PC-9 (cell line): ENCODE measurements around the gene JHY. TPM values are rescaled to one million over a fixed set of nuclear protein-coding genes. Genes with fewer than 3 reads are reported as not detected.

Experiments used
- BruUV-seq: library from RNA; stranded (reverse); fragments of 400-500 nt; replicated peaks from 2 replicates; lab custom pipeline; 2021; lab: Mats Ljungman, UMichigan
- CTCF ChIA-PET: fragments of 300-600 bp; sonication (Branson Sonifier 250); formaldehyde crosslinking; loops from one replicate; lab custom pipeline; 2022; ENCODE audit warnings: antibody characterized with exemption; lab: Charles Lee
- POLR2A ChIA-PET: fragments of 300-600 bp; sonication (Branson Sonifier 250); formaldehyde crosslinking; loops from one replicate; lab custom pipeline; 2022; ENCODE audit warnings: antibody characterized with exemption; ENCODE audit not compliant: unreplicated experiment; lab: Charles Lee
- DNase-seq, 2 experiments: peaks; one replicate each; pipeline versions ENCODE4 v3.0.0 to v3.0.0-alpha.2; 2015 to 2022; ENCODE audit warnings: mixed read lengths in 1 of 2
- H2AFZ ChIP-seq: fragments of 200-600 bp; sonication (generic); 2 replicates; pipeline ENCODE4 v1.8.1; 2017; ENCODE audit warnings: antibody characterized with exemption
- H3F3A ChIP-seq: fragments of 200-600 bp; sonication (generic); 2 replicates; pipeline ENCODE4 v1.8.1; 2017; ENCODE audit warnings: antibody characterized with exemption, mild to moderate bottlenecking, low read depth; ENCODE audit not compliant: insufficient read depth
- H3K27ac ChIP-seq: fragments of 200-600 bp; sonication (generic); 2 replicates; pipeline ENCODE4 v1.6.1; 2016; ENCODE audit warnings: mixed run types
- H3K27me3 ChIP-seq: fragments of 200-600 bp; sonication (generic); 2 replicates; pipeline ENCODE4 v1.6.1; 2016; ENCODE audit warnings: low read depth, mixed run types; ENCODE audit not compliant: insufficient read depth
- H3K36me3 ChIP-seq: fragments of 200-600 bp; sonication (generic); 2 replicates; pipeline ENCODE4 v1.6.1; 2016; ENCODE audit warnings: low read depth, mixed run types
- H3K4me1 ChIP-seq: fragments of 200-600 bp; sonication (generic); replicated peaks from 2 replicates; pipeline ENCODE4 v1.6.1; 2016; ENCODE audit warnings: mixed run types; ENCODE audit not compliant: insufficient read depth
- H3K4me2 ChIP-seq: fragments of 200-600 bp; sonication (generic); 2 replicates; pipeline ENCODE4 v1.6.1; 2017; ENCODE audit warnings: mixed run types
- H3K4me3 ChIP-seq: fragments of 200-600 bp; sonication (generic); 2 replicates; pipeline ENCODE4 v1.6.1; 2016; ENCODE audit warnings: mixed run types
- H3K79me2 ChIP-seq: fragments of 200-600 bp; sonication (generic); 2 replicates; pipeline ENCODE4 v1.6.1; 2017; ENCODE audit warnings: low read depth, mixed run types
- H3K9me2 ChIP-seq: fragments of 200-600 bp; sonication (generic); 2 replicates; pipeline ENCODE4 v1.8.1; 2017; ENCODE audit warnings: mild to moderate bottlenecking; ENCODE audit not compliant: insufficient read depth
- H3K9me3 ChIP-seq: fragments of 200-600 bp; sonication (generic); 2 replicates; pipeline ENCODE4 v1.8.1; 2016; ENCODE audit warnings: low read depth; ENCODE audit not compliant: insufficient read depth
- H4K20me1 ChIP-seq: fragments of 200-600 bp; sonication (generic); 2 replicates; pipeline ENCODE4 v1.8.1; 2017; ENCODE audit not compliant: insufficient read depth
- CTCF ChIP-seq: fragments of 200-600 bp; sonication (generic); conservative IDR thresholded peaks from 2 replicates; pipeline ENCODE4 v1.6.1; 2017; ENCODE audit warnings: mixed run types, antibody characterized with exemption, mild to moderate bottlenecking, moderate library complexity
- EZH2 ChIP-seq: fragments of 200-600 bp; sonication (generic); IDR thresholded peaks from 2 replicates; pipeline ENCODE4 v1.8.0; 2017; ENCODE audit warnings: antibody characterized with exemption, low read depth
- intact Hi-C: fragments of 100-400 bp; cut with micrococcal nuclease; formaldehyde crosslinking; loops from one replicate; pipeline ENCODE4 v1.10.0; 2022; ENCODE audit not compliant: unreplicated experiment
- total RNA-seq: library from RNA; stranded (reverse); gene quantifications from 2 replicates; pipeline ENCODE4 v1.2.3, GENCODE V29; 2021

JHY gene
- total RNA-seq, 1 experiment from 2014 or later, result 6.2 TPM

GRCh38 chr11:122984186-122985011, 101.8 kb downstream of the JHY start:
- no peak overlapping the region for H3K27ac ChIP-seq
- no peaks in the 10 kb centered on the region for H3F3A ChIP-seq
- no peaks in the 10 kb centered on the region for H3K9me2 ChIP-seq
- peaks cover 88% of the 10 kb centered on the region for H3K27me3 ChIP-seq
- intact Hi-C loops, result no loop called here
- H3K4me1 ChIP-seq, result no peaks in the 10 kb centered on the region
- peak overlapping the region; percentile 51; the same call in 1 of the 2 replicates for H3K4me3 ChIP-seq
- no peak overlapping the region for H2AFZ ChIP-seq
- no TSS peak for BruUV-seq
- DNase-seq, result peak; percentile 9 to 15
- no peak for TF ChIP-seq CTCF
- TF ChIP-seq EZH2, result 0 out of 2 replicates have a peak, but pooled peaks have one; percentile 58
- no peaks in the 10 kb centered on the region for H3K79me2 ChIP-seq
- no peaks in the 10 kb centered on the region for H3K36me3 ChIP-seq
- ChIA-PET POLR2A (no interaction called here), CTCF (no interaction called here)
- no peaks in the 10 kb centered on the region; the same call in 1 of the 2 replicates for H4K20me1 ChIP-seq
- H3K9me3 ChIP-seq, result 0 out of 2 replicates have a peak, but pooled peaks cover 2% of the 10 kb centered on the region
- peak overlapping the region; percentile 68 for H3K4me2 ChIP-seq

GRCh38 chr11:122995526-122995925, 113.0 kb downstream of the JHY start:
- no peaks in the 10 kb centered on the region for H3F3A ChIP-seq
- CTCF ChIA-PET, result interaction anchor here (0.6 to 1.1 kb wide), 2 partner anchors 128 to 298 kb away, joined by 3 read pairs; no protein-coding TSS in a partner anchor

More at GRCh38 chr11:122995526-122995925, 113.0 kb downstream of the JHY start:
- Histone ChIP-seq H3K27me3 (peaks cover 31% of the 10 kb centered on the region), H3K36me3 (no peaks in the 10 kb centered on the region), H2AFZ (no peak overlapping the region), H4K20me1 (no peaks in the 10 kb centered on the region), H3K79me2 (no peaks in the 10 kb centered on the region), H3K4me2 (no peak overlapping the region), H3K4me1 (no peaks in the 10 kb centered on the region), H3K9me3 (no peaks in the 10 kb centered on the region), H3K27ac (no peak overlapping the region), H3K9me2 (no peaks in the 10 kb centered on the region), H3K4me3 (no peak overlapping the region)
- POLR2A ChIA-PET, result no interaction called here
- TF ChIP-seq CTCF (no peak), EZH2 (no peak)
- intact Hi-C loops, result no loop called here
- DNase-seq, result no peak
- no TSS peak for BruUV-seq
